Fibroblast of lung (primary cell): Measurements from ENCODE around the gene SLC41A1. TPM values are rescaled to one million over a fixed set of nuclear protein-coding genes. Genes with fewer than 3 reads are reported as not detected.

Experiments
- DNase-seq, 2 donors: peaks; one replicate each; pipeline versions ENCODE4 v3.0.0 to v3.0.0-alpha.2; 2010; ENCODE audit warnings: low read depth in 2 of 2
- H2AFZ ChIP-seq: 2 replicates; pipeline ENCODE4 v1.5.1; 2012; ENCODE audit warnings: low read length, control low read depth, inconsistent platforms
- H3K27ac ChIP-seq: 2 replicates; pipeline ENCODE4 v1.5.1; 2011; ENCODE audit warnings: low read length, control low read depth; ENCODE audit not compliant: insufficient read depth
- H3K27me3 ChIP-seq: 2 replicates; pipeline ENCODE4 v1.5.1; 2011; ENCODE audit warnings: mild to moderate bottlenecking, low read length; ENCODE audit not compliant: control insufficient read depth, insufficient read depth
- H3K36me3 ChIP-seq: 2 replicates; pipeline ENCODE4 v1.5.1; 2011; ENCODE audit warnings: low read length; ENCODE audit not compliant: control insufficient read depth, insufficient read depth
- H3K4me1 ChIP-seq: 2 replicates; pipeline ENCODE4 v1.5.1; 2011; ENCODE audit warnings: low read length; ENCODE audit not compliant: control insufficient read depth, insufficient read depth; ENCODE audit errors: extremely low read depth
- H3K4me2 ChIP-seq: 2 replicates; pipeline ENCODE4 v1.5.1; 2011; ENCODE audit warnings: low read length, control low read depth; ENCODE audit not compliant: insufficient read depth; ENCODE audit errors: extremely low read depth
- H3K4me3 ChIP-seq, 4 experiments: fragments of 200-600 bp in 1 of 4; sonication (generic) in 1 of 4; replicated peaks in 1 of 4; 2 replicates each; pipeline ENCODE4 v1.5.1; 2011 to 2016; ENCODE audit warnings: low read length in 4 of 4, low read depth in 3 of 4, mild to moderate bottlenecking in 3 of 4, control low read depth in 2 of 4, inconsistent platforms in 1 of 4, mixed read lengths in 1 of 4; ENCODE audit not compliant: insufficient read depth in 1 of 4; ENCODE audit errors: control extremely low read depth in 1 of 4
- H3K79me2 ChIP-seq: 2 replicates; pipeline ENCODE4 v1.5.1; 2012; ENCODE audit warnings: mild to moderate bottlenecking, low read length, inconsistent platforms; ENCODE audit not compliant: control insufficient read depth, insufficient read depth
- H3K9ac ChIP-seq: 2 replicates; pipeline ENCODE4 v1.5.1; 2011; ENCODE audit warnings: mild to moderate bottlenecking, low read length, control low read depth; ENCODE audit not compliant: insufficient read depth
- H3K9me3 ChIP-seq: 2 replicates; pipeline ENCODE4 v1.5.1; 2012; ENCODE audit warnings: low read depth, low read length; ENCODE audit not compliant: control insufficient read depth, insufficient read depth
- H4K20me1 ChIP-seq: 2 replicates; pipeline ENCODE4 v1.5.1; 2011; ENCODE audit warnings: low read length; ENCODE audit not compliant: control insufficient read depth, insufficient read depth; ENCODE audit errors: extremely low read depth
- EZH2 ChIP-seq: IDR thresholded peaks from 2 replicates; pipeline ENCODE4 v1.5.1; 2012; ENCODE audit warnings: low read length, control low read depth, mild to moderate bottlenecking; ENCODE audit errors: missing control alignments
- polyA plus RNA-seq, 2 donors: library from polyadenylated mRNA; depleted of rRNA in 1 of 2; stranded (reverse) in 1 of 2; unstranded in 1 of 2; fragments of >200 nt; gene quantifications; 2 replicates each; pipeline ENCODE4 v1.2.1, GENCODE V29; 2011 to 2012; ENCODE audit warnings: missing spikeins in 1 of 2
- total RNA-seq: library from RNA; depleted of rRNA; stranded (reverse); fragments of >200 nt; gene quantifications from 2 replicates; pipeline ENCODE4 v1.2.1, GENCODE V29; 2014
- TF ChIP-seq, protein P1 (sequence below), 2 donors: IDR thresholded peaks in 1 of 2; conservative IDR thresholded peaks in 1 of 2; 1 replicate in 1 of 2; 2 replicates in 1 of 2; pipeline ENCODE4 v1.5.1; 2011 to 2012; ENCODE audit warnings: low read length in 2 of 2, control low read depth in 1 of 2, inconsistent platforms in 1 of 2, low read depth in 1 of 2, mild to moderate bottlenecking in 1 of 2

SLC41A1 gene
- total and polyA plus RNA-seq, 2 donors (not counting 1 experiment from before 2014, with no cell fraction given), result 24.6 to 28.9 TPM

DNA sequence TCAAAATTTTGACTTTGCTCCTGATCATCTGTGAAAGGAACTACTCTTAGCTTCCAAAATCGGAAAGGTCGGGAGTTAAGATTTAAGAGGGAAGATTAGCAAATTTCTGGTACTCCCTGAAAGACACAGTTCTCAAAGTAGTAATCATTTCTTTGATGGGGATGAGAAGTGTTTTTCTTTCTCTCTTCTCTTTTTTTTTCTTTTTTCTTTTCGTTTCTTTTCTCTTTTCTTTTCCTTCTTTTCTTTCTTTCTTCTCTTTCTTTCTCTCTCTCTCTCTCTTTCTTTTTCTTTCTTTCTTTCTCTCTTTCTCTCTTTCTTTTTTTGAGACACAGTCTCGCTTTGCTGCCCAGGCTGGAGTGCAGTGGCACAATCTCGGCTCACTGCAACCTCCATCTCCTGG, 32.7 kb downstream of the SLC41A1 start:
- Histone ChIP-seq H3K4me2 (no peak overlapping the region), H3K9me3 (no peaks in the 10 kb centered on the region), H3K9ac (no peak overlapping the region), H3K4me1 (no peaks in the 10 kb centered on the region), H4K20me1 (no peaks in the 10 kb centered on the region), H3K27ac (no peak overlapping the region), H3K36me3 (no peaks in the 10 kb centered on the region), H3K27me3 (no peaks in the 10 kb centered on the region), H3K4me3 (no peak overlapping the region), H2AFZ (no peak overlapping the region), H3K79me2 (no peaks in the 10 kb centered on the region)
- DNase-seq, result no peak
- no peak for TF ChIP-seq EZH2
- TF ChIP-seq, protein P1, sequence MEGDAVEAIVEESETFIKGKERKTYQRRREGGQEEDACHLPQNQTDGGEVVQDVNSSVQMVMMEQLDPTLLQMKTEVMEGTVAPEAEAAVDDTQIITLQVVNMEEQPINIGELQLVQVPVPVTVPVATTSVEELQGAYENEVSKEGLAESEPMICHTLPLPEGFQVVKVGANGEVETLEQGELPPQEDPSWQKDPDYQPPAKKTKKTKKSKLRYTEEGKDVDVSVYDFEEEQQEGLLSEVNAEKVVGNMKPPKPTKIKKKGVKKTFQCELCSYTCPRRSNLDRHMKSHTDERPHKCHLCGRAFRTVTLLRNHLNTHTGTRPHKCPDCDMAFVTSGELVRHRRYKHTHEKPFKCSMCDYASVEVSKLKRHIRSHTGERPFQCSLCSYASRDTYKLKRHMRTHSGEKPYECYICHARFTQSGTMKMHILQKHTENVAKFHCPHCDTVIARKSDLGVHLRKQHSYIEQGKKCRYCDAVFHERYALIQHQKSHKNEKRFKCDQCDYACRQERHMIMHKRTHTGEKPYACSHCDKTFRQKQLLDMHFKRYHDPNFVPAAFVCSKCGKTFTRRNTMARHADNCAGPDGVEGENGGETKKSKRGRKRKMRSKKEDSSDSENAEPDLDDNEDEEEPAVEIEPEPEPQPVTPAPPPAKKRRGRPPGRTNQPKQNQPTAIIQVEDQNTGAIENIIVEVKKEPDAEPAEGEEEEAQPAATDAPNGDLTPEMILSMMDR (conservative IDR thresholded peaks at IDR 0.05 in 1 of 2, IDR thresholded peaks at IDR 0.05 in 1 of 2; ENCODE audit: low read depth in 1 of 2, low read length in 2 of 2), result no peak

DNA sequence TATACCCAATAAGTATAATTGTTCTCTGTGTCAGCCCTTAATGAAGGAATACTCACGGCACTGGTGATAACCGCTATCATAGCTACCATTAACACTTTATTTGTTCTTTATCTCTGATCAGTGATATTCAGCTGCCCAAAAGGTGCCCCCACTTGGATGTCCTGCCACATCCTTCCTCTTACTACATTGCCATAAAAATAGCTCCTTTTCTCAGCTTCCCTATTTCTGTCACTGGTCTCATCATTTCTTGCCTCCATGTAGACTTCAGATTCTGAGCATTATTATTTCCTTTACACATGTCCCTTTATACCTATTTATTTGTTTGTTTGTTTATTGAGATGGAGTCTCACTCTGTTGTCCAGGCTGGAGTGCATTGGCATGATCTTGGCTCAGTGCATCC, 35.0 kb downstream of the SLC41A1 start:
- Histone ChIP-seq H3K4me1 (no peaks in the 10 kb centered on the region), H3K27ac (no peak overlapping the region), H4K20me1 (no peaks in the 10 kb centered on the region), H3K4me3 (no peak overlapping the region), H3K9ac (no peak overlapping the region), H3K36me3 (no peaks in the 10 kb centered on the region), H3K4me2 (no peak overlapping the region), H3K79me2 (no peaks in the 10 kb centered on the region), H2AFZ (no peak overlapping the region), H3K27me3 (no peaks in the 10 kb centered on the region), H3K9me3 (no peaks in the 10 kb centered on the region)
- no peak for DNase-seq
- TF ChIP-seq, protein P1 (conservative IDR thresholded peaks at IDR 0.05 in 1 of 2, IDR thresholded peaks at IDR 0.05 in 1 of 2; ENCODE audit: low read depth in 1 of 2, low read length in 2 of 2), result no peak
- TF ChIP-seq EZH2, result no peak

DNA sequence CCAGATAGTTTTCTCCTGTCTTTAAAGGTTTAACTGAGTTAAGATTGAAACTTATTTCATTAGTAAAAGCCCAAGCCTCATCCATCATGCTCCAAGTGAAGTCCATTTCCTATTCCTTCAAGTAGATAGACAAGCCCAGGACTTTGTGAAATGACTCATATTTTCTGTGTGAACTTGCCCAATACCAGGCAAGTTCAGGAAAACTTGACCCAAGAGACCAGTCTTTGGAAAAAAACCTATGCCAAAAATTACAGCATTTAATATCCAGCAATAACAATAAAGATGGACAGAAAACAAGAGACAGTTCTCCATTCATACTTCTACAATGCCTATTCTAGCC, 37.3 kb downstream of the SLC41A1 start:
- Histone ChIP-seq H4K20me1 (no peaks in the 10 kb centered on the region), H3K9me3 (no peaks in the 10 kb centered on the region), H3K27ac (peak overlapping the region; percentile 38), H3K36me3 (no peaks in the 10 kb centered on the region), H3K79me2 (no peaks in the 10 kb centered on the region), H3K4me1 (no peaks in the 10 kb centered on the region), H3K4me2 (peak overlapping the region; percentile 59), H3K4me3 (peak overlapping the region in 3 of 4 experiments; percentile 73 to 94 (median 77)), H3K27me3 (no peaks in the 10 kb centered on the region), H3K9ac (no peak overlapping the region), H2AFZ (no peak overlapping the region)
- TF ChIP-seq EZH2, result no peak
- TF ChIP-seq, protein P1 (conservative IDR thresholded peaks at IDR 0.05 in 1 of 2, IDR thresholded peaks at IDR 0.05 in 1 of 2; ENCODE audit: low read depth in 1 of 2, low read length in 2 of 2), result no peak
- peak; percentile 44 to 65 for DNase-seq
